GM12878 (cell line): Measurements from ENCODE around the gene TMEM63B. TPM values are rescaled to one million over a fixed set of nuclear protein-coding genes. Genes with fewer than 3 reads are reported as not detected.

Experiments
- ATAC-seq: fragments of 200-7000 bp; cut with Tn5 transposase; 3 replicates; pipeline ENCODE4 v1.9.1; 2020; ENCODE audit warnings: mild to moderate bottlenecking, moderate library complexity
- BruUV-seq: library from RNA; stranded (reverse); fragments of 400-500 nt; replicated peaks from 2 replicates; lab custom pipeline; 2021; lab: Mats Ljungman, UMichigan
- CTCF ChIA-PET: fragments of 300-600 bp; sonication (Branson Sonifier 250); formaldehyde crosslinking; extraction: SDS; loops from one replicate; lab custom pipeline; 2021; ENCODE audit warnings: inconsistent platforms; lab: Yijun Ruan, JAX
- POLR2A ChIA-PET: fragments of 350-600 bp; formaldehyde crosslinking; extraction: SDS; loops from one replicate; lab custom pipeline; 2021; ENCODE audit warnings: inconsistent platforms; lab: Charles Lee
- RAD21 ChIA-PET: fragments of 300-600 bp; sonication (Branson Sonifier 250); formaldehyde crosslinking; loops from one replicate; lab custom pipeline; 2023; ENCODE audit warnings: antibody characterized with exemption; ENCODE audit not compliant: unreplicated experiment; lab: Charles Lee
- SMC1A ChIA-PET: fragments of 300-600 bp; sonication (Branson Sonifier 250); formaldehyde crosslinking; loops from one replicate; lab custom pipeline; 2023; ENCODE audit not compliant: unreplicated experiment, uncharacterized antibody; lab: Charles Lee
- DNase-seq: peaks from one replicate; pipeline ENCODE4 v3.0.0-alpha.2; 2011; ENCODE audit warnings: low read depth, low spot score
- FAIRE-seq: peaks from 3 replicates; lab custom pipeline; 2011; peaks lifted over from hg19 to GRCh38; lab: Jason Lieb, UNC
- H2AFZ ChIP-seq: 2 replicates; pipeline ENCODE4 v1.6.0; 2011; ENCODE audit warnings: low read depth, low read length, control low read depth; ENCODE audit not compliant: control insufficient read depth
- H3K27ac ChIP-seq: 2 replicates; pipeline ENCODE4 v1.5.1; 2011; ENCODE audit warnings: control low read depth; ENCODE audit not compliant: control insufficient read depth, insufficient read depth
- H3K27me3 ChIP-seq, 2 experiments: replicated peaks in 1 of 2; 2 replicates each; pipeline versions ENCODE4 v1.6.0 to v1.6.1; 2011; ENCODE audit warnings: low read length in 1 of 2; ENCODE audit not compliant: control insufficient read depth in 2 of 2, insufficient read depth in 2 of 2
- H3K36me3 ChIP-seq, 2 experiments: 2 replicates each; pipeline ENCODE4 v1.5.1; 2011; ENCODE audit warnings: low read length in 1 of 2; ENCODE audit not compliant: control insufficient read depth in 2 of 2, insufficient read depth in 2 of 2
- H3K4me1 ChIP-seq: 2 replicates; pipeline ENCODE4 v1.6.1; 2011; ENCODE audit warnings: mild to moderate bottlenecking, low read length, moderate library complexity, mixed read lengths; ENCODE audit not compliant: control insufficient read depth, insufficient read depth
- H3K4me2 ChIP-seq: 2 replicates; pipeline ENCODE4 v1.6.0; 2011; ENCODE audit warnings: control low read depth; ENCODE audit not compliant: control insufficient read depth, insufficient read depth
- H3K4me3 ChIP-seq: fragments of 200-600 bp; sonication (generic); 2 replicates; pipeline ENCODE4 v1.5.1; 2016
- H3K79me2 ChIP-seq: 2 replicates; pipeline ENCODE4 v1.6.0; 2011; ENCODE audit warnings: low read length; ENCODE audit not compliant: control insufficient read depth, insufficient read depth
- H3K9ac ChIP-seq: 2 replicates; pipeline ENCODE4 v1.8.0; 2011; ENCODE audit warnings: low read length, control low read depth, mixed read lengths; ENCODE audit not compliant: control insufficient read depth, insufficient read depth
- H3K9me3 ChIP-seq: replicated peaks from 3 replicates; pipeline ENCODE4 v1.5.1; 2011; ENCODE audit warnings: mild to moderate bottlenecking, low read length; ENCODE audit not compliant: control insufficient read depth, insufficient read depth
- H4K20me1 ChIP-seq: 2 replicates; pipeline ENCODE4 v1.6.0; 2011; ENCODE audit not compliant: control insufficient read depth, insufficient read depth
- CREM ChIP-seq: IDR thresholded peaks from 2 replicates; pipeline ENCODE4 v1.6.1; 2014; ENCODE audit warnings: antibody characterized with exemption, low read depth
- MEF2A ChIP-seq: IDR thresholded peaks from 2 replicates; pipeline ENCODE4 v1.6.1; 2011; ENCODE audit warnings: low read depth, mild to moderate bottlenecking, low read length, moderate library complexity; ENCODE audit not compliant: insufficient read depth
- MTA2 ChIP-seq: fragments of 450-650 bp; IDR thresholded peaks from 2 replicates; pipeline ENCODE4 v1.6.1; 2016; ENCODE audit warnings: low read depth, mild to moderate bottlenecking, moderate library complexity
- NFIC ChIP-seq: IDR thresholded peaks from 2 replicates; pipeline ENCODE4 v1.6.1; 2012; ENCODE audit warnings: low read depth, mild to moderate bottlenecking, inconsistent platforms, low read length, moderate library complexity
- NKRF ChIP-seq: fragments of 450-650 bp; conservative IDR thresholded peaks from 2 replicates; pipeline ENCODE4 v1.6.1; 2017; ENCODE audit warnings: mild to moderate bottlenecking, moderate library complexity
- PAX8 ChIP-seq: fragments of 450-650 bp; IDR thresholded peaks from 2 replicates; pipeline ENCODE4 v1.6.1; 2017; ENCODE audit warnings: mild to moderate bottlenecking, moderate library complexity
- PBX3 ChIP-seq: IDR thresholded peaks from 2 replicates; pipeline ENCODE4 v1.6.1; 2011; ENCODE audit warnings: mild to moderate bottlenecking, low read depth, low read length, moderate library complexity; ENCODE audit not compliant: insufficient replicate concordance
- RB1 ChIP-seq: fragments of 450-650 bp; formaldehyde crosslinking; IDR thresholded peaks from 2 replicates; pipeline ENCODE4 v1.6.1; 2017; ENCODE audit warnings: mild to moderate bottlenecking, borderline replicate concordance
- SMAD1 ChIP-seq: fragments of 450-650 bp; IDR thresholded peaks from 2 replicates; pipeline ENCODE4 v1.6.1; 2018; ENCODE audit warnings: mild to moderate bottlenecking, low read depth; ENCODE audit not compliant: partially characterized antibody
- SREBF2 ChIP-seq: IDR thresholded peaks from 2 replicates; pipeline ENCODE4 v1.6.1; 2012; ENCODE audit warnings: mild to moderate bottlenecking, low read length
- TAF1 ChIP-seq: IDR thresholded peaks from 2 replicates; pipeline ENCODE4 v1.6.1; 2011; ENCODE audit warnings: mild to moderate bottlenecking, low read depth, low read length, borderline replicate concordance
- ZBTB11 ChIP-seq: fragments of 450-650 bp; formaldehyde crosslinking; IDR thresholded peaks from 2 replicates; pipeline ENCODE4 v1.5.0; 2022; ENCODE audit warnings: mild to moderate bottlenecking, missing genetic modification characterization
- ZBTB4 ChIP-seq: fragments of 450-650 bp; formaldehyde crosslinking; IDR thresholded peaks from 2 replicates; pipeline ENCODE4 v1.4.0; 2022; ENCODE audit warnings: mild to moderate bottlenecking, moderate library complexity
- ZNF622 ChIP-seq: fragments of 450-650 bp; IDR thresholded peaks from 2 replicates; pipeline ENCODE4 v1.6.1; 2017; ENCODE audit warnings: mild to moderate bottlenecking, inconsistent platforms
- WGBS: methylation state at CpG from one replicate; pipeline ENCODE4 v1.1.6; 2016; ENCODE audit warnings: low lambda C conversion rate; ENCODE audit not compliant: insufficient replicate concordance, insufficient coverage; ENCODE audit errors: missing lambda C conversion rate; 5-methylcytosine and 5-hydroxymethylcytosine counted together
- in situ Hi-C: fragments of 300-500 bp; cut with MboI; formaldehyde crosslinking; loops from 9 replicates; pipeline ENCODE4 v1.14.3; 2018; ENCODE audit warnings: mixed read lengths
- intact Hi-C: fragments of 100-400 bp; cut with micrococcal nuclease; formaldehyde crosslinking; loops from one replicate; pipeline ENCODE4 v1.14.2; 2022; ENCODE audit not compliant: unreplicated experiment
- polyA plus RNA-seq, 11 experiments: library from polyadenylated mRNA; depleted of rRNA in 4 of 11; unstranded in 6 of 11; stranded (reverse) in 5 of 11; fragments of >200 nt; fragmentation: Nextera tagmentation in 4 of 11; fragmentation: Illumina TruSeq in 1 of 11; extraction: Ambion mirVana in 4 of 11; extraction: Trizol in 1 of 11; gene quantifications; 1 replicate in 1 of 11; 2 replicates in 10 of 11; pipeline versions ENCODE4 v1.2.1 to v1.2.3, GENCODE V29; 2011 to 2016; ENCODE audit warnings: inconsistent platforms in 2 of 11, missing spikeins in 2 of 11, low read depth in 1 of 11
- total RNA-seq, 4 experiments: library from RNA; depleted of rRNA in 3 of 4; stranded (reverse); fragments of >200 nt in 3 of 4; fragmentation: Illumina TruSeq in 1 of 4; extraction: Trizol in 1 of 4; gene quantifications; 2 replicates each; pipeline versions ENCODE4 v1.2.1 to v1.2.3, GENCODE V29; 2013 to 2021

TMEM63B gene
- total and polyA plus RNA-seq, 10 of the 15 experiments (the other 5 are each of a cell fraction or from before 2014, with no cell fraction given) = 0.09 to 15.0 (median 7.1) TPM; not detected in 1

- FAIRE-seq = no peak
- TF ChIP-seq MTA2 (no peak), CREM (no peak), ZBTB11 (no peak), SMAD1 (no peak), NFIC (no peak), SREBF2 (no peak), RB1 (no peak), TAF1 (no peak), MEF2A (no peak), PBX3 (no peak), ZBTB4 (no peak), PAX8 (no peak), ZNF622 (no peak), NKRF (no peak)
Measured at GRCh38 chr6:44193307-44193910, 66.1 kb downstream of the TMEM63B start.

More at GRCh38 chr6:44193307-44193910, 66.1 kb downstream of the TMEM63B start:
- no peaks in the 10 kb centered on the region for H3K9me3 ChIP-seq
- H3K36me3 ChIP-seq = no peaks in the 10 kb centered on the region
- H3K4me2 ChIP-seq = no peak overlapping the region
- peaks cover 12% of the 10 kb centered on the region for H3K4me1 ChIP-seq
- intact Hi-C loops = no loop called here
- 56% methylated on average over 8 of the region's 8 CpGs for WGBS
- H3K79me2 ChIP-seq = no peaks in the 10 kb centered on the region
- no peak overlapping the region for H3K4me3 ChIP-seq
- POLR2A ChIA-PET = no interaction called here
- RAD21 ChIA-PET = interaction anchor here (1.8 kb wide), 1 partner anchor 30 kb away, joined by 7 read pairs; the partner anchor contains the start of gene SLC29A1
- H3K27me3 ChIP-seq = no peaks in the 10 kb centered on the region
- ATAC-seq (no peak), DNase-seq (no peak)
- CTCF ChIA-PET = interaction anchor here (0.9 to 1.6 kb wide), 4 partner anchors 7 to 74 kb away, joined by 3 to 5 read pairs (median 4); no protein-coding TSS in a partner anchor
- H4K20me1 ChIP-seq = no peaks in the 10 kb centered on the region
- H3K27ac ChIP-seq = no peak overlapping the region
- BruUV-seq = no TSS peak
- SMC1A ChIA-PET = interaction anchor here (0.7 to 1.2 kb wide), 4 partner anchors 8 to 15 kb away, joined by 3 to 4 read pairs (median 3); no protein-coding TSS in a partner anchor
- in situ Hi-C loops = no loop called here
- H3K9ac ChIP-seq = no peak overlapping the region
- H2AFZ ChIP-seq = no peak overlapping the region
